ENCODE measurements around the gene CFAP300. TPM values are rescaled to one million over a fixed set of nuclear protein-coding genes. Genes with fewer than 3 reads are reported as not detected.

The CFAP300 gene
- 0.13 TPM in 1 of 2 replicates, not detected in the other for total RNA-seq

DNA sequence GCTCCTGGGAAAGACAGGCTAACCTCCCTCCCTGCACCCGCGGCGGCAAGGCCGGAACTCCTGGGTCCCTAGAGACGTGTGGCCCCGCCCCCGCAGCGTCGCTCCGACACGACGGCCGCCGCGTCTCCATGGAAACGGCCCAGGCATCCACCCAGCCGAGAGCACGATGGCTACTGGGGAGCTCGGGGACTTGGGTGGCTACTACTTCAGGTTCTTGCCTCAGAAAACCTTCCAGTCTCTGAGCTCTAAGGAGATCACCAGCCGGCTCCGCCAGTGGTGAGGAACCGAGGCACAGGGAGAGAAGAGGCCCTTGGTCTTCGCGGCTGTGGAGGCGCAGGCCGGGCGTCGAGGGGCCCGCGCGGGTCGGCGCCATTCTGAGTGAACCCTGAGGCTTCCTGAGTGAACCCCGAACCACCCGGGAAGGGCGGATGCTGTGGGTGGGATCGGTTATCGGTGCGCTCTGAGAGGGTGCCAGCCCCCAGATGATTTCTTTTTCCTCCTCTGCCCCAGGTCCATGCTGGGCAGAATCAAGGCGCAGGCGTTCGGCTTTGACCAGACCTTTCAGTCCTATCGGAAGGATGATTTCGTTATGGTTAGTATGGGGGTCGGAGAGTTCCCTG lies at the start of gene CFAP300:
TSS of gene CFAP300 (plus strand) at position 133 of the 620 bp plus-strand sequence. CDS start at position 167, 34 bp downstream.
- no peak for DNase-seq (ENCODE audit: low read depth, low spot score)

DNA sequence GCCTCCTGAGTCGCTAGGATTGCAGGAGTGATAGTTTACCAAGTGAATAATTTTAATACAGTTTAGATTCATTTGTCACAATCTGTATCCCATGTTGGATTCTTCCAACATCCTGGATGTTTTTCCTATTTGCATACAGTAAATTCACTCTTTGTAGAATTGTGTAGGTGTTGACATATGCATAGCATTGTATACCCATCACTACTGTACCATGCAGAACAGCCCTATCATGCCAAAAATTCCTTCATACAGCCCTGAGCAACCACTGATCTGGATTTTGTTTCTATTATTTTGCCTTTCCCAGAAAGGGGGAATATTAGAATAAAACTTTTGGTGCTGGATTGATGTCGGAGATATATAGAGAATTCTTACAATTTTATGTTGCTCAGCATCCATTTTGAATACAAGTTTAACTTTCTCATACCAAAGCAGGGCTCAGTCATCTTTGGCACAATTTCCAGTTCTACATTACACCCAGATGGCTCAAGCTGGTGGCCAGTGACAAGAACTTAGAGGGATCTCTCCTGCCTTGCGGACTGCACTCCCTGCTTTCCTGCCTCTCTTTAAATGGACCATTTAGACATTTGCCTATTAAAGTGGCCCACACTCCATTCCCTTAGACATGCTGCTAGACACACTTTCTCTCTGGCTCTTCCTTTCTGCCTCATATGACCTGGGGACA lies 45.4 kb upstream of the CFAP300 start:
- no peak for DNase-seq (ENCODE audit: low read depth, low spot score)

DNA sequence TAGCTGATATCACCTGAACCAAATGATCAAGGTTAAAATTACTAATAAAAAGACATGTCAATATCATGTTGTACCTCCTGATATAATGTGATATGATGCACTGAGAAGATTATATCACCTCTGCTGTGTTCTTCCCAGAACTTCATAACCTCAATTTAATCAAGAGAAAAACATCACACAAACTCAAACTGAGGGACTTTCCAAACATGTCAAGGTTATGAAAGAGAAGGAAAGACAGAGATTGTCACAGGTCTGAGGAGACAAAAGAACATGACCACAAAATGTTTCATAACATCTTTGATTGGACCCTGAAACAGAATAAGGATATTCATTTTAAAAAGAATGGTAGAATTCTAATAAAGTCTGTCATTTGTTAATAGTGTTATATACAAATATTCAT lies 43.0 kb upstream of the CFAP300 start:
- DNase-seq (ENCODE audit: low read depth, low spot score) = no peak

DNA sequence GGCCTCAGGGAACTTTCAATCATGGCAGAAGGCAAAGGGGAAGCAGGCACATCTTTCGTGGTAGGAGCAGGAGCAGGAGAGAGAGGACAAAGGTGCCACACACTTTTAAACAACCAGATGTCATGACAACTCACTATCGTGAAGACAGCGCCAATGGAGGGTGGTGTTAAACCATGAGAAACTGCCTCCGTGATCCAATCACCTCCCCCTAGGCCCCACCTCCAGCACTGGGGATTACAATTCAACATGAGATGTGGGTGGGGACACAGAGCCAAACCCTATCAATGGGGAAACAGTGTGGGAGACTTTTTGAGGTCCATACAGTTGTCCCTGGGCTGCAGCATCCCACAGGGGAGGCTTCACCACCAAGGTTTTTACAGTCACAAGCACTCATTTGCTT lies 41.9 kb upstream of the CFAP300 start:
- no peak for DNase-seq (ENCODE audit: low read depth, low spot score)

DNA sequence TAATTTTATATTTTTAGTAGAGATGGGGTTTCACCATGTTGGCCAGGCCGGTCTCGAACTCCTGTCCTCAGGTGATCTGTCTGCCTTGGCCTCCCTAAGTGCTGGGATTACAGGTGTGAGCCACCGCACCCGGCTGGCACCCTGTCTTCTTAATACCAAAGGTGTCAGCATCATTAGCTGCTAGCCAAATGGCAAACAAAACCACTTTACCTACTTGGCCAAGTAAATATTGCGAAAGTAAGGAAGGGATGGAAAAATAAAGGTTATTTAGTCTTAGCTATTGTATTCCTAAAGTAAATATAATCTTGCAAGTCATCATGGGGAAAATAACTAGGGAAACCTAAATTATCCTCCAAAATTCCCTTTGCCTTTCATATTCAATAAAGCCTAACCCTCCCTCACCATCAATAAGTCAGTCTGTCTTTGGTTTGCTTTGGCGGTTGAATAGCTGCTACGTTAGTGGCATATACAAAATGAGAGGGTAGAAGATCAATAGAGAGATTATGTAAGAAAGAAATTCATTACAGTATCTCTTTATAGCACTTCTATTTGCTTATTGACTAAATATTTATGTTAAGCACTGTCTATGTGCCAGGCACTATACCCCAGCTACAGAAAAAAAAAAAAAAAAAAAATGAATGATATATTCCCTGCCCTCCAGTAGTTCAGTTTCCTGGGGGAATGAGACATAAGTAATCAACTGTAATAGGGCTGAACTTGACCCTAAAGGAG lies 40.2 kb upstream of the CFAP300 start:
- DNase-seq (ENCODE audit: low read depth, low spot score) = no peak

DNA sequence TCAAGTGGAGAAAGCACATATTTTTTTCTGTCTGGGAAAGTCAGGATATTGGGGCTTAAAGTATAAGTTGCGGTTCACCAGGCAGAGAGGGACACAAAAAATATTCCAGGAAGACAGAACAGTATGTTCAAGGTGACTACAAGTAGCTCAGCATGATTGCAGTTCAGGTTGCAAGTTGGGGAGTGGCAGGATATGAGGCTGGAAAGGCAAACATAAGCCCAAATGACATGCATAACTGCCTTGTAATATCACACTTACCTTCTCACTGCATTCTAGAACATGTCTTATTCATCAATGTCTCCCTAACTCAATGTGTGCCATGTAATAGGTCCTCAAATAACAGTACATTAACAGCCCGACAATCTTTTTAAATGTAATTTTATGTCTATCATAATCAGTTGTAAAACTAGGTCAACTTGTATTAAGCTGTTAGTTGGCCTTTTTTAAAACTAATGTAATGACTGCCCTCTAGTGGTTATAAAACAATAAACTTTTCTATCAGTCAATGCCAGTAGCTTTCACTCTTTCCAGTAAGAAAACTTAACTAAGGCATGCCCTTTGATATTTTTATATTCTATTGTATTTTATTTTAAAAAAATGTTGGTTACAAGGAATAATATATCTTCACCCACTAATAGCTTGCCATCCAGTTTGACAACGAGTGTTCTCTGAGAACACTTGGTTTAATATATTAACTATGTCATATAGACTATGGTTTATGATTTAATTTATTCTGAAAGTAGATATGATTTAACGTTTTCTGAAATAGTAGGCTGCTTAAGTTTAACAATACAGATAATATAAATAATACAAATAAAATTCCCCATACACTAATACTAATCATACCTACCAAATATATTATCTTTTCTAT lies 39.4 kb upstream of the CFAP300 start:
- DNase-seq (ENCODE audit: low read depth, low spot score) = peak; percentile 13

DNA sequence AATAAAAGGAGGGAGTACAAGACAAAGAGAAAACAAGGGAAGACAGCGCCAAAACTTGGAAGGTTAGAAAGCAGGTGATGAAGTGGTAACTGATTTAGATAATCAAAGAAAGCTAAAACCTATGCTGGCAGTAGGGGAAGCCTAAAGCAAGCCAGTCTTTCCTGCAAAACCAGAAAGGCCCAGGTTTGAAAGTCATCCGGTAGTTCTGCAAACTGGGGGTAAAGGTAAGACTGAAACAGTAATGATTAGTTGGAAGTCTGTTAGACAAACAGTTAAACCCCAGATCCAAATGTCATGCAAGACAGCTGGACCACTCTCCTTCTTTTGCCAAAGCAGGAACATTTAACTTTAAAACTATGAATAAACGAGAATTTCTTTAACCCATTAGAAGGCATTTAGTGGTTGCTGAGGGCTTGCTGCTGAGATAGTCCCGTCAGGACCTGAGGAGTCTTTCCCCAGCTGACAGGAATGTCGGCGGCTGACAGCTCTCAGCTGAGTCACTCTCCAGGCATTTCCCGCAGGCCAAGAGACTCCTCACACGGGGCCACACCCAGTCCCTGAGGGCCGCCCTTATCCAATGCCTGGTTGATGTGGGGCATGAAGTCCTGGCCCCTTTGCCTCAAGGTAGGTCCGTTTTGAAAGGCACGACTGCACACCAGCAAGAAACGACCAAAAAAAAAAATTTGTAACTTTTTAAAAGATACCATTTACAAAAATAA lies 36.3 kb upstream of the CFAP300 start:
- DNase-seq (ENCODE audit: low read depth, low spot score) = peak; percentile 33

DNA sequence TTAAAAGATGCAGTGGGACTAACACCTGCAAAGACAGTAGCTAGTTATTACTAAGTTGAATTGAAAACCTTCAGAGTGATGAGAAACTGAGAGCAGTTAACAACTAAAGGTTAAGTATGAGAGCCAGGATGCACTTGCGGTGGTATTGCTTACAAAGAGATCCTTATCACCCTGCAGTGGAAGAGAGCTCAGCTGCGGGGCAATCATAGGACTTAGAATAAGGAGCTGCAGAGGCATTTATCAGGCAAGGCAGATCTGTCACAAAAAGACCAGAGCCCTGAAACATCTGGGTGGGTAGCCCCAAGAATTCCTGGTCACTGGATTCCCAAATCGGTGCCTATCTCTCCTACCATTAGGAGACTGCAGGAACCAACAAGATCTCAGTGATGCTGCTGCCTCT lies 34.3 kb upstream of the CFAP300 start:
- DNase-seq (ENCODE audit: low read depth, low spot score) = no peak

DNA sequence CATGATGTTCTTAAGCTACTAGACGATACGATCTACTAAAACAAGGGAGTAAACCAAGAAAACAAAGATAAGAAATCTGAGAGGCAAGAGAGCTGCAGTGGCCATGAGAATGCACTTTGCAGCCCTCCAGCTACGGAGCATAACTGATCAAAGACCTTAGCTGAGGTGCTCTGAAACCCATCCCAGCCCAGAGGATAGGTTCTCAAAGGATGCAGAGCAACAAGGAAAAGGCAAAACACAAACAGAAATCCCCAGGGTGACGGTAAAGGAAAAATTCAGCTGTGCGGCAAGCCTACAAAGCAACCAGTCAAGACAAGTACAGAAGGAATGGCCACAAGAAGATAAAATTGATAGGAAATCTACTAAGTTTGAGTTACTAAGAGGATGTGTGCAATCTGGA lies 32.5 kb upstream of the CFAP300 start:
- DNase-seq (ENCODE audit: low read depth, low spot score) = no peak

DNA sequence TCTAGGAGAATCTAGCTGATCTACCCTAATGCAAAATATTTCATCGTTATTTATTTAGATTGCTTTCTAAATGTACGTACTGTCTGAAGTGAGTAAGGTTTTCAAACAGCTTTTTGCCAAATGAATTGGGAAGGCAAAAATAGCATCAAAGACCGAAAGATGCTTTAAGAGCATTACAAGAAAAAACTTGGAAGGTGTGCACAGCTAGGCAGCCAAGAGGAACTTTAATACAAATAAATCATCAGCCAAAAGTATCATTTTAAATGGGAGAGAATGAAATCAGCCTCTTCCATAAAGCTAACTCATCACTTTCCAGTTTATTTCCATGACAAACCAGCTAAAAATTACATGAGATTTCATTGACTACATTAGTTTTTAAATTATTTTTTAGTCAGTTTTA lies 30.2 kb upstream of the CFAP300 start:
- DNase-seq (ENCODE audit: low read depth, low spot score) = no peak

DNA sequence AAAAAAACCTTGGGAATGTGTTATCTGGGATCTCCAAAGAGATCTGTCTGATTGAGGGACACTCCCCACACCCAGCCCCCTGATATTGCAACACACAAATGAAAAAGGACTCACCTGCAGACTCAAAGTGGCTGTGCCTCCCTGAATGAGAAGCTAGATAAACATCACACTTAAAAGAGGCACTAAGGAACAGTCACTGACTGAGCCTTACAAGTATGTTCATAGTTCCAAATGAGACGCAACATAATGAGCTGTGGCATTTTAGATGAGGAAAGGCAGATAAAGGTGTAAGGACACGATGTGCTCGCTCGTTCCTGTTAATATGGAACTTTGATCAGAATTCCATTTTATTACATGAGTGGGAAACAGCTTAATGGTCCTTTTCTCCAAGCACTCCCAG lies 21.0 kb upstream of the CFAP300 start:
- DNase-seq (ENCODE audit: low read depth, low spot score) = no peak

DNA sequence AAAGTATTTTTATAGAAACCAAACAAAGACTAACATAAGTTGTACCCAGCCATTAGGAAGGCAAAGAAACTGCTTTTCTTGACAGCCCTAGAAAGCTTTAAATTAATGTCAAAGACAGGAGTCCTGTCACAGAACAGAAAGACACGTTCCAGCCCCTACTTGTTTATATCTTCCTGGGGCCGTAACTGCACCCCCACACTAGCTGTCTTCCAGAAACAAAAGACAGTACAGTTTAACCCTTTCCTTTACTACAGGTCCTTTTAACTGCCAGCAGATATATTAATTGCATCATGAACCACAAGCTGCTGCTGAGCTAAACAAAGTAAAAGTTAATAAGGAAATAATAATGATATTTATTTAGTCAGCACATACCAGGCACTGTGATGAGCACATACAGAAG lies 20.3 kb upstream of the CFAP300 start:
- no peak for DNase-seq (ENCODE audit: low read depth, low spot score)

DNA sequence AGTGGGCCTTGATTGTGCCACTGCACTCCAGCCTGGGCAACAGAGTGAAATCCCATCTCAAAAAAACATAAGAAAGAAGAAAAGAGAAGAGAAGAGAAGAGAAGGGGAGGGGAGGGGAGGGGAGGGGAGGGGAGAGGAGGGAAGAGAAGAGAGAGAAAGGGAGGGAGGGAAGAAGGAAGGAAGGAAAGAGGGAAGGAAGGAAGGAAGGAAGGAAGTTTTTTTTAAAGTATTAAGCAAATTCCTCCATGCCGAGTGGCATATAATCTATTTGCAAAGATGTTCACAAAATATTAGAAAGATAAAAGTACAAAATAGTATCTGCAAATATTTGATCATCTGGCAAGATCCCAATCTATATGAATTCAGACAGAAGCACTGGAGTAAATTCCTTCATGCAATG lies 10.5 kb upstream of the CFAP300 start:
- no peak for DNase-seq (ENCODE audit: low read depth, low spot score)

DNA sequence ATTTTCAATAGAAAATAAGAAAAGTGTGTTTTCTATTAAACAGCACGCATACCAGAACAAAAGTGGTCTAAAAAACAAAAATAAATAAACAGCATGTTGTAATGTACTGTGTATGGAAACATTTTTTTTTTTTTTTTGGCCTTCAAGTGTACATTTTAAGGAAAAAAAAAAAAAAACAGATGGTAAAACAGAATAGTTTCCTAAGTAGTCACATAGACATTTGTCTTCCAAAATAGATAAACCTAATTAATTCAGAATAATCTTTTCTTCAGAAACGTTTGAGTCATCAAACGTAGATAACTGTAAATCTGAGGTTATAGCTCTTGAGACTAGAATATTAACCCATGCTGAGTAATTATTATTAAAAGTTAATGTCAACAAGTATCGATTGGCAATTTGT lies 396 bp upstream of the CFAP300 start:
- no peak for DNase-seq (ENCODE audit: low read depth, low spot score)

DNA sequence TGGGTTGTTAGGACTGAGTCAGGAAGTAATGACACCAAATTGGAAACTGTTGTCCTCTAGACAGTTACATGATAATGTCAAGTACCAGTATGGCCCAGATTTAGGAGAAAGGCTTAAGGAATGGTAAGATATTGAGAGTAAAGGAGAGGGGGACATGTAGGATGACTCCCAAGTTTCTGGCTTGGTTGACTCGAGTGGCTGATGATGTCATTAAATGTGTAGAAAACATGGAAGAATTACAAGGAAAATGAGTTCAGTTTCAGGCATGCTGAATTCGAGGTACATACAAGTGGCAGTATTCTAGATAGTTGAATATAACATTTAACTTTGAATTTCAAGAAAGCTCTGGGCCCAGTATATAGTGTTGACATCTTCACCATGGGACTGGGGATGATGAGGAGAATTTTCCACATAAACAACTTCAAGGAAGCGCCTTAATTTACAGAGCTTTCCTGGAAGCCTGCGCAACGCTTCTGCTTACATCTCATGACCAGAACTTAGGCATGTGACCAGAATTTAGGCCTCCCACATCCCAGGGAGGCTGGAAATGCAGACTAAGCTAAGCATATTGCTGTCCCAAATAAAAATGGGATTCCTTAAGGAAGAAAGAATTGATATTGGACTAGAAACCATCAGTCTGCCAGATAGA lies 3.8 kb downstream of the CFAP300 start:
- DNase-seq (ENCODE audit: low read depth, low spot score) = no peak

DNA sequence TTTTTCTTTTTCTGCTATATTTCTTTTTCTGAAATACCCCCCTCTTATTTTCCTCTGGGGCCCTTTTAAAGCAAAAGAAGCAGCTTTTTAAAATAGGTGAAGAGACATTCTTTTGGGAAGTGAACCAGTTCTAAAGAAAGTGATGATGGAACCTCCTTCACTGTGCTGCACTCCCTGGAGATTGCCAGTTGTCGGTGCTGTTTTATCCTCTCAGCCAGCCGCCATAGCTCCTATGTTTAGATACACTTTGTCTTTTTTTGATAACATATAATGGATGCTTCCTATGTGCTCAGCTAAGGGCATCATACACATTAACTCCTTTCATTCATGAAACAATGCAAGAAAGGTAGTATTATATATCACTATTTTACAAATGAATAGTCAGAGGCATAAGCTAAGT lies 14.0 kb downstream of the CFAP300 start:
- no peak for DNase-seq (ENCODE audit: low read depth, low spot score)

DNA sequence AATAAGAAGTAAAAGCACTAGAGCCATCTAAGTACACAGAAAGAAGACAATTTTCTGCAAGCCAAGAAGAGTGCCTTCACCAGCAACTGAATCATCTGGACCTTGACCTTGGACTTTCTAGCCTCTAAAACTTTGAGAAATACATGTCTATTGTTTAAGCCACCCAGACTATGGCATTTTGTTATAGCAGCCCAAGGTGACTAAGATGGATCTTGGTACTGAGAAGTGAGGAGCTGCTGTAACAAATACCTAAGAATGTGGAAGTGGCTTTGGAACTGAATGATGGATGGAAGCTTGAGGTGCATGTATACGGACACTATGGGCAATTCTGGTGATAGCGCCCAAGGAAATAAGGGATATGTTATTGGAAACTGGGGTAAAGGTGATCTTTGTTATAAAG lies 14.9 kb downstream of the CFAP300 start:
- DNase-seq (ENCODE audit: low read depth, low spot score) = no peak

DNA sequence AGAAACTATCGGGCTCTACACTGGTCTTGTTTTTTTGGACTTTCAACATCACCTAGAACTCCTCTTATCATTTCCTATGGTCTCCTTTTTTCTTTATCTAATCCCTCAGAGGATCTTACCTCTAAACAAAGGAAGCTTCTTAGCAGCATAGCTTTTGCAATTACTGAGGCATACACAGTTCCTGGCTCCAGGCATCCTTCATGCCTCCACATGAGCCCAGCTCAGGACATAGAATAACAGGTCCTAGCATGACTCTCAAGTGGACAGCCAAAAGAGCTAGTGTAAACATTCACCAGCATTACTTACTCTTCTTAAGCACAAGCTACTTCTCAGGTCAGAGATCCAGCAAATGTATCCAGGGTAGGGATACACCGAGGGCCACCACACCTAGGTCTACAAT lies 17.1 kb downstream of the CFAP300 start:
- no peak for DNase-seq (ENCODE audit: low read depth, low spot score)

DNA sequence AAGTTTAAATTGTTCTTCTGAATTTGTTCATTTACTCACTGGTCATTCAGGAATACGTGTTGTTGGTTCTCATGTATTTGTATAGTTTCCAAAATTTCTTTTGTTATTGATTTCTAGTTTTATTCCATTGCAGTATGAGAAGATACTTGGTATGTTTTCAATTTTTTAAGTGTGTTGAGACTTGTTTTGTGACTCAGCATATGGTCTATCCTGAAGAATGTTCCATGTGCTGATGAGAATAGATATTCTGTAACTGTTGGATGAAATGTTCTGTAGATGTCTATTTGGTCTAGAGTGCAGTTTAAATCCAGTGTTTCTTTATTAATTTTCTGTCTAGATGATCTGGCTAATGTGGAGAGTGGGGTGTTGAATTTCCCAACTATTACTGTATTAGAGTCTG lies 23.5 kb downstream of the CFAP300 start:
- DNase-seq (ENCODE audit: low read depth, low spot score) = no peak

Measured in pulmonary artery endothelial cell (primary cell).